ENCODE results near the gene PPM1B. TPM values are rescaled to one million over a fixed set of nuclear protein-coding genes. Genes with fewer than 3 reads are reported as not detected.

Gene PPM1B
- total and polyA plus RNA-seq, 2 of the 4 experiments (the other 2 are of a cell fraction): 13.4 to 14.7 TPM

DNA sequence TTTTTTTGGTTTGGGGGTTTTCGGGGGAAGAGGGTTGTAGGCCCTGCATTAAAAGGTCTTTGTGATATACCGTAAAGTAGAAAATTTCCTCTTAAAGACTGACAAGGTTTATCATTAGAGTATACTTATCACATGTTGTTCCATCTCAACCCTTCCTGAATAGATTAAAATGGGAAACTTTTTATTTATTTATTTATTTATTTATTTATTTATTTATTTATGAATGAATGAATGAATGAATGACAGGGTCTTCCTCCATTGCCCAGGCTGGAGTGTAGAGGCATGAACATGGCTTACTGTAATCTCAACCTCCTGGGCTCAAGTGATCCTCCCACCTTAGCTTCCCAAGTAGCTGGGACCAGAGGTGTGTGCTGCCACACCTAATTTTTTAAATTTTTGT is 58.1 kb downstream of the PPM1B start:
- in situ Hi-C loops (cut with MboI; ENCODE audit: low sequenced_read_pairs): no loop called here
- intact Hi-C loops (cut with micrococcal nuclease): no loop called here
- CTCF ChIA-PET: interaction anchor here (0.7 kb wide), 1 partner anchor 117 kb away, joined by 3 read pairs; no protein-coding TSS in a partner anchor
- DNase-seq (no peak), ATAC-seq (ENCODE audit: low read depth) (no peak)
- 0 out of 2 replicates have a peak, but pooled peaks cover 2% of the 10 kb centered on the region for H3K9me1 ChIP-seq (ENCODE audit: insufficient read depth, low read length)
- H3K18ac ChIP-seq (ENCODE audit: low read depth, low read length): no peak overlapping the region
- H3K56ac ChIP-seq (ENCODE audit: extremely low read depth, insufficient read depth, low read length): no peak overlapping the region
- H2AK5ac ChIP-seq (ENCODE audit: low read depth, low read length): no peak overlapping the region
- WGBS, 2 experiments (ENCODE audit: extremely low coverage in 2 of 2, insufficient read length in 1 of 2): no CpG with 5 or more reads among the region's 2 CpGs
- peaks cover 3% of the 10 kb centered on the region; the same call in 1 of the 2 replicates for H3K36me3 ChIP-seq (ENCODE audit: control insufficient read depth, insufficient read depth, low read length)
- H3K4me3 ChIP-seq (ENCODE audit: insufficient read depth, low read depth, low read length): no peak overlapping the region
- H3K4me2 ChIP-seq (ENCODE audit: low read depth, low read length): no peak overlapping the region
- H2BK20ac ChIP-seq (ENCODE audit: low read depth, low read length): no peak overlapping the region
- H3K4me1 ChIP-seq (ENCODE audit: control insufficient read depth, insufficient read depth, low read length): no peaks in the 10 kb centered on the region
- no peak overlapping the region for H2AK9ac ChIP-seq (replicated peaks; ENCODE audit: low read depth, low read length, poor library complexity)
- H3K9ac ChIP-seq (ENCODE audit: low read depth, low read length): no peak overlapping the region
- H3K23ac ChIP-seq (ENCODE audit: low read depth, low read length): no peak overlapping the region
- H3K27ac ChIP-seq (ENCODE audit: insufficient read depth, low read length): no peak overlapping the region
- H2AFZ ChIP-seq (replicated peaks; ENCODE audit: low read length, poor library complexity): no peak overlapping the region
- H4K20me1 ChIP-seq (ENCODE audit: insufficient read depth, low read length): no peaks in the 10 kb centered on the region
- H2BK120ac ChIP-seq (ENCODE audit: low read depth, low read length): no peak overlapping the region
- no peak overlapping the region for H3K4ac ChIP-seq (ENCODE audit: low read depth, low read length)
- H2BK15ac ChIP-seq (ENCODE audit: low read depth, low read length): no peak overlapping the region
- H3K79me1 ChIP-seq (ENCODE audit: low read depth in 1 of 2, low read length in 2 of 2): peaks cover 5 to 11% of the 10 kb centered on the region in 2 experiments; a peak in 3 of 4 replicates
- no peaks in the 10 kb centered on the region for H3K9me3 ChIP-seq (ENCODE audit: control insufficient read depth, insufficient read depth, low read length)
- H2BK5ac ChIP-seq (ENCODE audit: low read depth, low read length, poor library complexity, severe bottlenecking): no peak overlapping the region
- H3K27me3 ChIP-seq (ENCODE audit: control insufficient read depth, insufficient read depth, low read length): no peaks in the 10 kb centered on the region
- dilution Hi-C loops (cut with HindIII; ENCODE audit: low sequenced_read_pairs, unreplicated experiment): no loop called here
- no TSS peak for BruUV-seq (replicated peaks)
- TF ChIP-seq CHD1 (IDR thresholded peaks at IDR 0.05; ENCODE audit: low read depth, low read length): no peak
- TF ChIP-seq, protein P1, sequence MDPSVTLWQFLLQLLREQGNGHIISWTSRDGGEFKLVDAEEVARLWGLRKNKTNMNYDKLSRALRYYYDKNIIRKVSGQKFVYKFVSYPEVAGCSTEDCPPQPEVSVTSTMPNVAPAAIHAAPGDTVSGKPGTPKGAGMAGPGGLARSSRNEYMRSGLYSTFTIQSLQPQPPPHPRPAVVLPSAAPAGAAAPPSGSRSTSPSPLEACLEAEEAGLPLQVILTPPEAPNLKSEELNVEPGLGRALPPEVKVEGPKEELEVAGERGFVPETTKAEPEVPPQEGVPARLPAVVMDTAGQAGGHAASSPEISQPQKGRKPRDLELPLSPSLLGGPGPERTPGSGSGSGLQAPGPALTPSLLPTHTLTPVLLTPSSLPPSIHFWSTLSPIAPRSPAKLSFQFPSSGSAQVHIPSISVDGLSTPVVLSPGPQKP (IDR thresholded peaks at IDR 0.05; ENCODE audit: borderline replicate concordance, low read depth, low read length): no peak
- TF ChIP-seq, protein P2, sequence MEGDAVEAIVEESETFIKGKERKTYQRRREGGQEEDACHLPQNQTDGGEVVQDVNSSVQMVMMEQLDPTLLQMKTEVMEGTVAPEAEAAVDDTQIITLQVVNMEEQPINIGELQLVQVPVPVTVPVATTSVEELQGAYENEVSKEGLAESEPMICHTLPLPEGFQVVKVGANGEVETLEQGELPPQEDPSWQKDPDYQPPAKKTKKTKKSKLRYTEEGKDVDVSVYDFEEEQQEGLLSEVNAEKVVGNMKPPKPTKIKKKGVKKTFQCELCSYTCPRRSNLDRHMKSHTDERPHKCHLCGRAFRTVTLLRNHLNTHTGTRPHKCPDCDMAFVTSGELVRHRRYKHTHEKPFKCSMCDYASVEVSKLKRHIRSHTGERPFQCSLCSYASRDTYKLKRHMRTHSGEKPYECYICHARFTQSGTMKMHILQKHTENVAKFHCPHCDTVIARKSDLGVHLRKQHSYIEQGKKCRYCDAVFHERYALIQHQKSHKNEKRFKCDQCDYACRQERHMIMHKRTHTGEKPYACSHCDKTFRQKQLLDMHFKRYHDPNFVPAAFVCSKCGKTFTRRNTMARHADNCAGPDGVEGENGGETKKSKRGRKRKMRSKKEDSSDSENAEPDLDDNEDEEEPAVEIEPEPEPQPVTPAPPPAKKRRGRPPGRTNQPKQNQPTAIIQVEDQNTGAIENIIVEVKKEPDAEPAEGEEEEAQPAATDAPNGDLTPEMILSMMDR (conservative IDR thresholded peaks at IDR 0.05; ENCODE audit: low read depth, low read length): no peak
- no peak for TF ChIP-seq MAFK (IDR thresholded peaks at IDR 0.05; ENCODE audit: low read depth, low read length)
- TF ChIP-seq FOS (IDR thresholded peaks at IDR 0.05; ENCODE audit: low read depth, low read length): no peak
- no peak for TF ChIP-seq MXI1 (IDR thresholded peaks at IDR 0.05; ENCODE audit: borderline replicate concordance, low read depth, low read length)
- TF ChIP-seq RCOR1 (IDR thresholded peaks at IDR 0.05; ENCODE audit: insufficient replicate concordance, low read length): no peak
- TF ChIP-seq RFX5 (IDR thresholded peaks at IDR 0.05; ENCODE audit: low read depth, low read length): no peak
- no peak for TF ChIP-seq POLR2A (IDR thresholded peaks at IDR 0.05; ENCODE audit: low read depth, low read length)
- no peak overlapping the region for H4K5ac ChIP-seq (ENCODE audit: low read depth, low read length)
- no peak overlapping the region for H3K14ac ChIP-seq (replicated peaks; ENCODE audit: low read depth, low read length)
- POLR2A ChIA-PET (ENCODE audit: unreplicated experiment): interaction anchor here (0.7 kb wide), 1 partner anchor 255 kb away, joined by 3 read pairs; no protein-coding TSS in a partner anchor
- no peak overlapping the region for H4K8ac ChIP-seq (ENCODE audit: low read depth in 2 of 2, low read length in 2 of 2)
- no peak overlapping the region for H4K91ac ChIP-seq (ENCODE audit: insufficient read depth, low read depth, low read length)

Data from IMR-90 (cell line).